ENCODE data around the gene DVL2.

DNA sequence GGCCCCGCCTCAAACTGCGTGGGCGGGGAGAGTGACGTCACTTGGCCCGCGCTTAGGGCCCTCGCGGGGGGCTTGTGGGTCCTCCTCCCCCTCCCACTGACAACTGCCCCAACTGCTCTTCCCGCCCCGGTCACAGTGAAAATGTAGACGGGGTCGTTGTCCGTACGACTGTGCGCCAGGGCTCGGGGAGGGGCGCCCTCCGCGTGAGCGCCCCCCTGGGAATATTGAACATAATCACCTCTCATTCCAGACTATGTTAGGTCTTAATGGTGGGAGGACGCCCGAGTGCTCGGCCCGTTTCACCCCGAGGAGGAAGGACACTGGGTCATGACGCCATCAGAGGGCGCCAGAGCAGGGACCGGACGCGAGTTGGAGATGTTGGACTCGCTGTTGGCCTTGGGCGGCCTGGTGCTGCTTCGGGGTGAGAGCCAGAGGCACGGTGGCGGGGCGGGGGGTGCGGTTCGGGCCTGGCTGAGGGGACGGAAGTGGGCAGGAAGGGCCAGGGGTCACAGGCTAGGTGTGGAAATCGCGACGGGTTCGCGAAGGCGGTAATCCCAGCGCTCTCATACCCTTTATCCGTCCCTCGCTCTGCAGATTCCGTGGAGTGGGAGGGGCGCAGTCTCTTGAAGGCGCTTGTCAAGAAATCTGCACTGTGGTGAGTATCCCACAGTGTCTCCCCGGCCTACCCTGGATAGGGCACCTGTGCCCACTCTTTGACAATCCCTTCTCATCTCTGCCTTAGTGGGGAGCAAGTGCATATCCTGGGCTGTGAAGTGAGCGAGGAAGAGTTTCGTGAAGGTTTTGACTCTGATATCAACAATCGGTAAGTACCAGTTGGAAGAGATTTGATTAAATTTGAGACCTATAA is 18.1 kb upstream of the DVL2 start, which contains the start of gene ELP5:
- TF ChIP-seq REPIN1 (tag by site-specific recombination; IDR thresholded peaks at IDR 0.05; ENCODE audit: low read depth) (0 out of 2 replicates have a peak, but pooled peaks have one; percentile 36), ZNF324 (tag by site-specific recombination; IDR thresholded peaks at IDR 0.05) (peak; percentile 70), ZNF132 (tag by site-specific recombination; IDR thresholded peaks at IDR 0.05; ENCODE audit: borderline replicate concordance) (no peak)
- TF ChIP-seq, protein P1, sequence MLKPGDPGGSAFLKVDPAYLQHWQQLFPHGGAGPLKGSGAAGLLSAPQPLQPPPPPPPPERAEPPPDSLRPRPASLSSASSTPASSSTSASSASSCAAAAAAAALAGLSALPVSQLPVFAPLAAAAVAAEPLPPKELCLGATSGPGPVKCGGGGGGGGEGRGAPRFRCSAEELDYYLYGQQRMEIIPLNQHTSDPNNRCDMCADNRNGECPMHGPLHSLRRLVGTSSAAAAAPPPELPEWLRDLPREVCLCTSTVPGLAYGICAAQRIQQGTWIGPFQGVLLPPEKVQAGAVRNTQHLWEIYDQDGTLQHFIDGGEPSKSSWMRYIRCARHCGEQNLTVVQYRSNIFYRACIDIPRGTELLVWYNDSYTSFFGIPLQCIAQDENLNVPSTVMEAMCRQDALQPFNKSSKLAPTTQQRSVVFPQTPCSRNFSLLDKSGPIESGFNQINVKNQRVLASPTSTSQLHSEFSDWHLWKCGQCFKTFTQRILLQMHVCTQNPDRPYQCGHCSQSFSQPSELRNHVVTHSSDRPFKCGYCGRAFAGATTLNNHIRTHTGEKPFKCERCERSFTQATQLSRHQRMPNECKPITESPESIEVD (tag by site-specific recombination; IDR thresholded peaks at IDR 0.05), result no peak

All from HEK293 (cell line).